Measurements from ENCODE around the gene HNRNPUL2. TPM values are rescaled to one million over a fixed set of nuclear protein-coding genes. Genes with fewer than 3 reads are reported as not detected.
A peak's percentile ranks its signal among the peaks of the same experiment; 100 is the strongest.

The HNRNPUL2 gene
- total RNA-seq, 1 donor from 2014 or later, result 8.0 TPM

DNA sequence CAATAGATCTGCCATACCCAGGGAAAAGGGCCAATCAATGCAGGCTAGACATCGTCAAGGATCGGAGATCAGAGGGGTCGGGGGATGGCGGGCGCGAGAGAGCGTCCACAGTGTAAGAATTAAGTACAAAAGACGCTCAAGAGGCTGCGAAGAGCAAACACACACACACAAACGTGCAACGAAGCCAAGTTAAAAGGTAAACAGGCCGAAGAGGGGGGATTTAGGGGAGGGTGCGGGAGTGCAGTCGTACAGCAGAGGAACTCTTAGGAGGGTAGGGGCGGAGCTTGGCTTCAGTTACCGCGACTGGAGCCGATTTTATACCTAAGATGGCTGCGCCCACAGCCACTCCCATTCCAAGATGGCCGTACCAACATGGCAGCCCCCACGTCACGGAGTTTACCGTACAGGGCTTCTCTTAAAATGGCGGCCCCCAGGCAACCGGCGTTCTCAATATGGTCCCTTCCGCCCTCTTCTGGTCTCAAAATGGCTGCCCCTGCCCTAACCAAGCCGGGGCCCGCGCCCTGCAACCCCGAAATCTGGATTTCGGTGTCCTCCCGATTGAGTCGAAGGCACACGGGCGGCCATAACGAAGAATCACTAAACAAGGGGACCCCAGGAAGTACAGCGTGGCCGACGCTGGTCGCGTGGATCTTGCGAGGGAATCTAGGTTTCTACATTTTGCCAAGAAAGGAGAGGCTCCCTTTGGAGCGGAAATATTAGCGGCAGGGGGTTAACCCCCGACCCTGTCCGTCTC is 17.8 kb downstream of the HNRNPUL2 start:
- H3K4me3 ChIP-seq (ENCODE audit: low read depth, low read length), result peak overlapping the region; percentile 62
- TF ChIP-seq CTCF (conservative IDR thresholded peaks at IDR 0.05; ENCODE audit: low read depth, low read length), result no peak
- DNase-seq (ENCODE audit: low read depth), result peak; percentile 74

DNA sequence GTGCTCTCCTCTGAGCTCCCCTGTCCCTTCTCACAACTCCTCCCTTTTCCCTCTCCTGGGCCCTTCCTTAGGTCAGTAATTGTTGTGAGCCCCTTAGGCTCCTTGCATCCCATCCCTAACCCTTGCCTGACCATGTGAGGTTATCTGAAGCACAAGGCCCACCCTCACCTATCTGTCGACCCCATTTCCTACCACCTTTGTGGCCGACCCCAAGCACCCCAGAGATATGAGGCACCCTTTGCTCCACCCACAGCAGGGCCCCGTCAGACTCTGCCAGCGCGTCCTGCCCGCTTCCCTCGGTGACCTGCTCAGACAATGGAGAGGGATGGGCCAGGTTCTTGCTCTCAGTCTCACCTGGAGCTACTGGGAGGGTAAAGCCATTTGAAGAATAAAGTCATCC is 18.5 kb downstream of the HNRNPUL2 start:
- peak overlapping the region; percentile 62 for H3K4me3 ChIP-seq (ENCODE audit: low read depth, low read length)
- no peak for DNase-seq (ENCODE audit: low read depth)
- no peak for TF ChIP-seq CTCF (conservative IDR thresholded peaks at IDR 0.05; ENCODE audit: low read depth, low read length)

- no peak for DNase-seq (ENCODE audit: low read depth)
- no peak for TF ChIP-seq CTCF (conservative IDR thresholded peaks at IDR 0.05; ENCODE audit: low read depth, low read length)
- peak overlapping the region; percentile 62 for H3K4me3 ChIP-seq (ENCODE audit: low read depth, low read length)
Observed at GRCh38 chr11:62708392-62708791, 18.9 kb downstream of the HNRNPUL2 start.

- DNase-seq (ENCODE audit: low read depth), result no peak
- TF ChIP-seq CTCF (conservative IDR thresholded peaks at IDR 0.05; ENCODE audit: low read depth, low read length), result no peak
- H3K4me3 ChIP-seq (ENCODE audit: low read depth, low read length), result peak within 1 kb of the TSS; percentile 77
Observed at GRCh38 chr11:62707277-62707861, 19.9 kb downstream of the HNRNPUL2 start, which contains the start of the genes BSCL2 and GNG3. BSCL2 (minus strand) TSS chr11:62707424; CDS start chr11:62707195, 229 bp downstream. GNG3 (plus strand) TSS chr11:62707676; CDS start chr11:62708296, 620 bp downstream.

- TF ChIP-seq CTCF (conservative IDR thresholded peaks at IDR 0.05; ENCODE audit: low read depth, low read length), result no peak
- H3K4me3 ChIP-seq (ENCODE audit: low read depth, low read length), result peak overlapping the region; percentile 77
- no peak for DNase-seq (ENCODE audit: low read depth)
Observed at GRCh38 chr11:62706850-62707247, 20.4 kb downstream of the HNRNPUL2 start.

DNA sequence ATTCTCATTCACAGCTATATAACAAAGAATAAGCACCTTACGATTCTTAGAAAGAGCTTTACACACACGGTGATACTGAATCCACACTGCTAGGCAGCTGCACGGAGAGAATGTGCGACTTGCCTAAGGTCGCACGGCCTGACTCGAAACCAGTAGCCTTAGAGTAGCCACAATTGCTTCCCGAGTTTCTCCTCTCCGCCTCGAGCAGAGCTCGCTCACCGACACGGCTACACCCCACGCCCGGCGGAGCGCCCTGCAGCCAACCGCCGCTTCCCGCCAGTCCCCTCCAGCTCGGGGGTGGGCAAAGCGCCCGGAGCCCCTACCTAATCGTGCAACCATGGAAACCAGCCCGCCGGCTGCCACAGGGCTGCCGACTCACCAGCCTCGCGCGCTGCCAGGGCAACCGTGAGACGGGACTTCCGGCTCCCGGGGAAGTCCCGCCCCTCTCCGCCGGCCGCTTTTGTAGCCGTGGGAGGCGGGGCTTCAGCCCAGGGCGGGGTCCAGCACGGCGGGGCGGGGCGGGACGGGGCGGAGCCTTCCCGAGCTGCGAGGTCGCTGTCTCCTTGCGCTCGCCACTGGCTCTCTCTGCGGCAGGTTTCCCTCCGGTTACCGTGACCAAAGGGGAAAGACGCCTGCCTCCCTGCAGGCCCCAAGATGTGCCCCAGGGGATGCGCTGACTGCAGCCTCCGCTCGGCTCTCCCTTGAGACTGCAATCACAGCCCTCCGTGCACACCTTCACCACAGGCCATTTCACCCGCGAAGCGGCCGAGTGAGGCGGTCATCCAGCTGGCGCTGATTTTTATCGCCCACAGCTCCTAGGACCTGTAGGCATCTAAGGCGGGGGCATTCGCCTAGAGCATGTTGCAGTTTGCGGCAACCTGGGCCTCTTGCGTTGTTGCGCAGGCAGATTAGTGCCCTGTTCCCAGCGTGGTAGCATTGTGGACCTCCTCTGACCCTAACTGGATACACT is 21.1 kb downstream of the HNRNPUL2 start:
- H3K4me3 ChIP-seq (ENCODE audit: low read depth, low read length), result peak overlapping the region; percentile 77
- no peak for DNase-seq (ENCODE audit: low read depth)
- TF ChIP-seq CTCF (conservative IDR thresholded peaks at IDR 0.05; ENCODE audit: low read depth, low read length), result no peak

Measured in epithelial cell of proximal tubule (primary cell).